DMS79 (cell line): ENCODE measurements around the gene CEBPZ.
"Not testable (repeated sequence)": the region's sequence is repeated elsewhere in the genome, so short reads cannot be mapped to it uniquely, and the experiment has no call there.

ENCODE experiments used
- DNase-seq: peaks from one replicate; lab custom pipeline; 2025; lab: John Stamatoyannopoulos, UW

The CEBPZ gene

DNA sequence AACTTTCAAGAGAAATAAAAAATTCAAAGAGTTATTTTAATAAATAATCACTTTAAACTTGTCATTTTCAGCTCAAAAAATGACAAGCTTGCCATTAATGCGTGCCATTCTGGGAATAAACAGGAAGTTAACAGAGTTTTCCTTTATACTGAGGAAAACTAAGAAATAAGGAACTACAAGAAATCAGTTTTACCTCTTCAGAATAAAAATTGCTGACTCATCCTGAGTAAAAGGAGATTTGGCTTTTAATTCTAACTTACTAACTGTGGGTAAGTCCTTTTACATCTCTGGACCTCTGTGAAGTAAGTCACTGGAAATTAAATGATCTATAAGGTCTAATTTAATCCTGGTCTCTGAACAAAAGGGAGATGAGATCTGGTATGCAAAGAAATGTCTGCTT is 16.1 kb downstream of the CEBPZ start:
- no peak for DNase-seq

DNA sequence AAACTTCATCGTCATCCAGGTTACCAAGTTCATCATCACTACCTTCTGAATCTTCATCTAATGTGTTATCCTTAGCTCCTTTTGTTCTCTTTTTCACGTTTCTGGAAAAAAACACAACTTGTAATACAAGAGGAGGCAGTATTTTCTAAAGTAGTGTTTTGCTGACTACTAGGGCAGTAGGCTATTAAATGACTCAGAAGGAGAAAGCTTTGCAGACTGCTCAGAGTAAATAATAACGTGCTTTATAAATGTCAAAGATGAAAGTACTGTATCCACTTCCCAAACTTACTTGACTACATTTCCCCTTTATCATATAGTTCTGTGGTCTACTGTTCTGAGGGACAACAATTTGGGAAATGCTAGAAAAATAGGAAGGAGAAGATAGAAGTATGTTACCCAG is 19.5 kb downstream of the CEBPZ start:
- DNase-seq: no peak

DNA sequence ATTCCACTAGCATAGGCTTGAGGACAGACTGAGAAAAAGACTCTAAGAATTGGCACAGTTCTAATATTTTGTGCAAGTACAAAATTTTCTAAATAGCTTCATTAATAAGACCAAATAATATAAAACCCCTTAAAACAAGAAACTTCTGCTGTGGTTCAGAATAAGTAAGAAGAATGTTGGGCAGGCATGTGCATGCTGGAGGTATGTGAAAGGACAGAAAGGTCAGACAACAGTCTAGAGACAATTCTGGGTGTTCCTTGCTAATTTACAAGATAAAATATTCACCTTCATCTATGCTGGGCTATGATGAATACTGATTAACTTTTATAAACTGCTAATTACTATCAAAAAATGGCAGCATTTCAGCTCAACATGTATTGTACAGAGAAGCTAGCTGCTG is 20.2 kb downstream of the CEBPZ start:
- DNase-seq: no peak

DNA sequence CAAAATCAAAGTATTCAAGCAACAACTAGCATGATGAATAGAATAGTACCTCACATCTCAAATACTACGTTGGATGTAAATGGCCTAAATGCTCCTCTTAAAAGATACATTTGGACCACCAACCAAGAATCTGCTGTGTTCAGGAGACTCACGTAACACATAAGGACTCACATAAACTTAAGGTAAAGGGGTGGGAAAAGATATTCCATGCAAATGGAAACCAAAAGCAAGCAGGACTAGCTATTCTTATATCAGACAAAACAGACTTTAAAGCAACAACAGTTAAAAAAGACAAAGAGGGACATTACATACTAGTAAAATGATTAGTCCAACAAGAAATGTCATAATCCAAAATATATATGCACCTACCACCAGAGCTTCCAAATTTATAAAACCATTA is 24.6 kb downstream of the CEBPZ start:
- not testable (repeated sequence) for DNase-seq

DNA sequence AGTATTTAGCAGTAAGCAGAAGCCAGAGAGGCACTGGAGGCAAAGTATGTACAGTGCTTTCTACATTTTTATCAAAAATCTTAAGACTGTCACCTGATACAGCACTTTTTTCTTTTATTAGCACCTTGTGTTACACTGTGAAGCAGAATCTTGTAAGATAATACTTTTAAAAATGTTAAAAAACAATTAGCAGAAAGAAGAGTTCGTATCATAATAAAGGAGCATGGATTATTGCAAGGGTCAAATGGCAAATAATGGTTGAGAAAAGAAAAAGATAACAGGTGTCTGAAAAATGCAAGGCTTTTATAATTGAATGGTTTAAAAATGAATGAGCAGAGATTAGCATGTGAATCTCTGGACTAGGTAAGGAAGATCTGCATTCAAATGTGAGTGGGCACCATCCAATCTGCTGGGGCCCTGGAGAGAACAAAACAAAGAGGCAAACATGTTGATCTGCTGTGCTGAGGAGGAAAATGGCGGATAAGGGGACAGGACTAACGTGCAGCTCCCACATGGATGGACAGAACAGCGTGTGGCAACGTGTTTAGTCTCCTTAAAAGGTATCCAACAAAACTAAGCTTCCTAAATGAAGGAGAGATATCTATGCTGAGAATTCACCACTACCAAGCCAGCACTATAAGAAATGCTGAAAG is 25.6 kb downstream of the CEBPZ start:
- DNase-seq: no peak

DNA sequence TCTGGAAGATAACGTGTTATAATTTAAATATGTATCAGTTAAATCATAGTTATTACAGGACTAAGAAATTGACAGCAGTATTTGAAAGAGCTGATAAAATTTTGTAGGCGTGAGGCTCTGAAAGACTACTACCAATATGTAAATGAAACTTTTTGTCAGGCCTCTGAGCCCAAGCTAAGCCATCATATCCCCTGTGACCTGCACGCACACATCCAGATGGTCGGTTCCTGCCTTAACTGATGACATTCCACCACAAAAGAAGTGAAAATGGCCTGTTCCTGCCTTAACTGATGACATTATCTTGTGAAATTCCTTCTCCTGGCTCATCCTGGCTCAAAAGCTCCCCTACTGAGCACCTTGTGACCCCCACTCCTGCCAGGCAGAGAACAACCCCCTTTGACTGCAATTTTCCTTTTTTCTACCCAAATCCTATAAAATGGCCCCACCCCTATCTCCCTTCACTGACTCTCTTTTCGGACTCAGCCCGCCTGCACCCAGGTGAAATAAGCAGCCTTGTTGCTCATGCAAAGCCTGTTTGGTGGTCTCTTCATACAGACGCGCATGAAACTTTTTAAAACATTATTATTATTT is 26.2 kb downstream of the CEBPZ start:
- not testable (repeated sequence) for DNase-seq

DNA sequence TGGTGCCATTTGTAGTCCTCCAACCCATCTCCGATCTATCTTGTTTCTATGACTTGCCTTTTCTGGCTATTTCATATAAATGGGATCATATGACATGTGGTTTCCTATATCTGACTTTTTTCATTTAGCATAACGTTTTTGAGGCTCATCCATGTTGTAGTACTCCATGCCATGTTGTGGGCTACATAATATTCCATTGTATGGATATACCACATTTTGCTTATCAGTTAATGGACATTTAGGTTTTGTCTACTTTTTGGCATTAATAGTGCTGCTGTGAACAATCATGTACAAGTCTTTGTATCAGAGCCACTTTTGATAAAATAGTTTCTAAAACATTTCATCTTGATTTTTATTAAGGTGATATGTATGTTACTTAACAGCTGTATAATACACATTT is 27.7 kb downstream of the CEBPZ start:
- DNase-seq: no peak

DNA sequence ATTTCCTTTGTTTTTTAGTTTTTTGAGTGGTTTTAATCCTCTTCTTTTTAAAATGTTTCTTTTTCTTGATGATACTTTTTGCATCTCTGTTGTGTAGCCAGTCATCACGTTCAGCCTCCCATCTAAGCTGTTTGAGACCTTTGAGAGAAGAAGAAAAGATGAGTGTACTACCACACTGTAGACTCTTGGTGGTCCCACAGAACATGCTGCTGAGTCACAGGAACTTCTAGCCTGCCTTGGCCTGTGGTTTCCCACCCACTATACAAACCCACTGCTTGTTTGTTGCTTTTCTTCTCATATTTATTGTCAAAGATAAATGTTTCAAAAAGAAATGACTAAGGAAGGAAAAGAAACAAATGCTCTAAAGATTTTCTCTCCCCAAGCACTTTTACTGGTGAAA is 29.6 kb downstream of the CEBPZ start:
- DNase-seq: no peak

DNA sequence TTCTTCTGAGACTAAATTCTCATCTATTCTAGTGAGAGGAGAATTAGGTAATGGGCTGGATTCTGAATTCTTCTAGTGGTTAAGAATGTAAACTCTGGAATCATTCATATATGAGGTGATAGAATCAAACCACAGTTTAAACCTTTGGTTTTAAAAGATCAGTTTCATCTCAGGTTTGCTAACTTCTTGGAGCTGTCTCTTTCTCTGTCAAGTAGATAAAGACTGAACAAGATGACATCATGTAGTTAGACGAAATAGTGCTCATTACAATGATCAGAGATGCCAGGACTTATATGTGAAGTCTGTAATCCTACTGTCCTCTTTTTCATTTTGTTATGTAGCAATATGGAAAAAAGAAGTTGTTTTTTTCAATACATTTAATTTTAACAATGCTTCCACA is 30.2 kb downstream of the CEBPZ start:
- no peak for DNase-seq

DNA sequence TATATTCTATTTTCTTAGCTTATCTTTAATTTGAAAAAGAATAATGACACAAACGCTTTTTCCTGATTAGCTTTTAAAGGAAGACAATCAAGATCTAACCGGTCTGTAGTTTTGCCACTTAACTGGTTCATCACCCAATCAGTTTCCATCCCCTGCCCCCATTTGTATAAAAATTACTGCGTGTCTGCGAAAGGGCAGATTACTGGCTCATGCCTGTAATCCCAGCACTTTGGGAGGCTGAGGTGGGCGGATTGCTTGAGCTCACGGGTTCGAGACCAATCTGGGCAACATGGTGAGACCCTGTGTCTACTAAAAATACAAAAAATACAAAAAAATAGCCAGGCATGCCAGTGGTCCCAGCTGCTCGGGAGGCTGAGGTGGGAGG is 32.7 kb downstream of the CEBPZ start:
- DNase-seq: no peak

DNA sequence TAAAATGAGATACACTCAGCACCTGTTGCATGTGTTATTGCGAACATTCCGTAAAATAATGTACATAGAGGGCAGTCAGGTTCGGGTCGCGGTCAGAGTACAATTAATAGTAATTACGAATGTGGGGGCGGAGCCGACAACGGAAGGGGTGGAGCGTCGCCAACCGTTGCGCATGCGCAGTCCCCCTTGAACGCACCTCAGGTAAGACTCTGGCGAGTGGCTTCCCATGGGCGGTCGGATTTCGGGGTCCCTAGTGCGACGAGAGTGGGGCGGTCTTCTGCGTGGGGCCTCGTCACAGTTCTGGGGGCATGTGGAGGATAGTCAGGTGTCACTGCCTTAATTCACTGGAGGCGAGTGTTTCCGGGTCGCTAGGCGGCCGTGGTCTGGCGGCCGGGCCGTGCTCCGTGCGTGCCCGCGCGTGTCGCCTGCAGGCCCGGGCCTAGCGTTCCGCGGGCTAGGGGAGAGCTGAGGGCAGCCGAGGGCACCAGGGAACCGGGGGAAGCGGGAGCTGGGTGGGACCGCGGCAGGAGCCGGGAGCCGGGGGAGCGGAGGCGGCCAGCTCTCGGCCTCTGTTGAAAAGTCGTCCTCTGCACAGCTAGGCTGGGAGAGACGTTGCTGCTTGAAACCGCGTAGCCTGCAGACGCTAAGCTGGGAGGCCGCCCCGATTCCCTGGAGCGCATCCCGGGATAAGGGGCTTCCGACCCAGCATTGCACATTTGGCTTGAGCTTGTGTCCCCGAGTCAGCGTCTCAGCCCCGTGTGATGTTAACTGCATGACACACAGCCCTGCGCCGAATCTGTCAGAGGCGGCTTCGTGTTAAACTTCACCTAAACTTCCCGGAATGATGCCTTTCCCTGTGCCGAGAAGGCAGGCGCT is 34.8 kb downstream of the CEBPZ start, which contains the start of gene CEBPZOS:
TSS of gene CEBPZOS (plus strand) at position 177 of the 876 bp plus-strand sequence. CDS start 3,209 bp downstream, outside the sequence.
- peak; percentile 50 for DNase-seq

DNA sequence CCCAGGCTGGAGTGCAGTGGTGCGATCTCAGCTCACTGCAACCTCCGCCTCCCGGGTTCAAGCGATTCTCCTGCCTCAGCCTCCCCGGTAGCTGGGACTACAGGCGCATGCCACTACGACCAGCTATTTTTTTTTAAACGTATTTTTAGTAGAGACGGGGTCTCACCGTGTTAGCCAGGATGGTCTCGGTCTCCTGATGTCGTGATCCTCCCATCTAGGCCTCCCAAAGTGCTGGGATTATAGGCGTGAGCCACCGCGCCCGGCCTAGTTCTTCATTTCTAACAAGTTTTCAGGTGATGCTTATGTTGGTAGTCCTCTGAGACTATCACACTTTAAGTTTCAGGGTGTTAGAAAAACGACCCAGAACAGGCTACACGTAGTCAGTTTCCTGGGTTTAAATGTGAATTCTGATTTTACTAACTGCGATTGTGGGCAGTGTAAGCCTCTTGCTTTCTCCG is 35.5 kb downstream of the CEBPZ start:
- DNase-seq: not testable (repeated sequence)

DNA sequence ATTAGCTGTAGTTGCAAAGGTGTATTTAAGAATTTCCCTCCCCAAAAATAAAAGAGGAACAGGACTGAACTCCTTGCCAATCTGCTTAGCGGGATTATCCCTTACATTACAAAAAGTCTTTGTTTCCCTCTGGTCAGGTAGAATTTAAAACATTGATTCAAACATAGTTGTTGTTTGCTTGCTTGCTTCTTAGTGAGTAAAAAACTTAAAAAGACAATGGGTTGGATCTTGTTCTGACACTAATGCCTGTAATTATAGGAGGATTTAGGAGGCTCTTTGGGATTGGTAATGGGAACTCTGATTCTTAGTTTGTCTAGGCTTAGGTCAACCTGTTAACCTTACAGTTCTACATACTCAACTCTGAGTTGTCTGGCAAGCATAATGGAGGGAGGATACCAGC is 38.8 kb downstream of the CEBPZ start:
- no peak for DNase-seq

DNA sequence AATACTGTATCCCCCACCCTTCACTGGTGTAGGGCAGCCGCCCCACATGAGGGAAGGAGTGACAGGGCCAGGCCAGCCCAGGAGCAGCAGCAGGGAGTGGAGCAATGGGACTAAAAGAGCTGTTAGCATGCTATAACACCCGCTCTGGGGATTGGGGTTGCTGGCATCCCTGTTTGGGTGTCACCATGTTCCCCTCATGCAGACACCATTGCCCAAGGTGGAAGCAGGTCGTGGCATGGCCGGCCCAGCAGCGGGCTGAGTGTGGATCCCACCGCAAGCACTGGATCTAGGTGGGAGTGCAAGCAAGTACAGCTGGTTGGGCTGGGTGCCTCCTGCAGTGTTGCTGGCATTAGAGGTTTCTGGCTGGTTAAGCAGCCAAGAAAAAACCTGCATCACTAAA is 39.6 kb downstream of the CEBPZ start:
- DNase-seq: no peak

DNA sequence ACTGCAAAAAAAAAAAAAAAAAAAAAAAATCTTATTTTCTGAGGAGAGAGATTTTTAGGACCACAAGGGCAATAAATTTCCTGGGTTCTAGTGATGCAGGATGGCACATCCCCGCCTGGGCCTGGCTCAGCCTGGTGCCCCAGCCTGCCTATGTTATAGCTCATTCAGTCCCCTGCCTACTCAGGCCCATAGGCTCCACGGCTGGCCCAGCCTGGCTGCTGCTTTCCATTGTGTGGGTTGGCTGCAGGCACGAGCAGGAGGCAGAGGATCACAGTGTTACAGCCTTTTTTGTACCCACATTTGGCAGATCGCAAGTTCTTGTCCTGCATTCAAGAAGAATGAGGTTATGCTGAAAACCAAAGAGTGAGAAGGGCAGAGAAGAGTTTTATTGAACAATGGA is 40.1 kb downstream of the CEBPZ start:
- DNase-seq: no peak

DNA sequence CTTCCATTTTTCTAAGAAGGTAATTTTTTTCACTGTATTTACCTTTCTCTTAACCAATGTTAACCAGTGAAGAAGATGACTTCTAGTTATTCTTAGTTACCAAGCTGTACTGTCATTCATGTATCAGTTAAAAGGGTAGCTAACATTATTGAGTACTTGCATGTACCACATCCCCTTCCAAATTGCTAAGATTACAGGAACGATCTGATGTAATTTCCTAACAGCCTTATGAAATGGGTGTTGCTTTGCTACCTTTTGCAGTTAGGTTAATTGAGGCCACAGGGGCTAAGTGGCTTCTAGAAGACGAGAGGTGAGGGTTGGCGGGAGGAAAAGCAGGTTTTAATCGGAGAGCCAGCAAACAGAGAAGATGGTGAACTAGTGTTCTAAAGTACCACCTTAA is 41.1 kb downstream of the CEBPZ start:
- no peak for DNase-seq

DNA sequence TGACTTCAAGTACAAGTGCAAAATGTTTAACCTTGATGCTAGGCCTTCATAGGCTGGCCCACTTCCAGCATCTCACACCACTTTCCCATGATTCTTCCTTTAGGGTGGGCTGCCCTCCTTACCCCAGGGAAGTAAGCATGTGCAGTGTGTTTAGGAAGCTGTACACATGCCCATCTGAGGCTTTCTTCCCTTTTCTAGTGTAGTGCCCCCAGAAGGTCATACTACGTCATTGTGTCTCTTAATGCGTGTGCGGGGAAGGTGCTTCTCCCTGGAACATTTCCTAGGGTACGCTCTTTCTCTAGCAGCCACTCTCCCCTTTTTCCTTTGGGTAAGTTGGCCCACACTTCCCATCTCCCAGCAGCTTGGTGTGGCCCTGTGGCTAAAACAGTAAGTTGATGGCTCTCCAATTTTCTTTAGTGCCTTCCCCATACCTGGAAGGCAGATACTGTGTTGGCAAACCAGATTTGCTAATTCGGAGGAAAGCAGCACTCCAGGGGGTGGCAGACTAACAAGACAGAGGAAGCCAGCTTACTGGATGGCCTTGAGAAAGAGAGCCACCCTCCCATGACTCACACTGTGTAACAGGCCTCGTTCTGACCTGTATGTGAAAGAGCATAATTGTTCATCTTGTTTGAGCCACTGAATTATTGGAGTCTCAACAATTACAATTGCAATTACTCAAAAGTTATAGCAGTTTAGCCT is 41.8 kb downstream of the CEBPZ start:
- DNase-seq: no peak

DNA sequence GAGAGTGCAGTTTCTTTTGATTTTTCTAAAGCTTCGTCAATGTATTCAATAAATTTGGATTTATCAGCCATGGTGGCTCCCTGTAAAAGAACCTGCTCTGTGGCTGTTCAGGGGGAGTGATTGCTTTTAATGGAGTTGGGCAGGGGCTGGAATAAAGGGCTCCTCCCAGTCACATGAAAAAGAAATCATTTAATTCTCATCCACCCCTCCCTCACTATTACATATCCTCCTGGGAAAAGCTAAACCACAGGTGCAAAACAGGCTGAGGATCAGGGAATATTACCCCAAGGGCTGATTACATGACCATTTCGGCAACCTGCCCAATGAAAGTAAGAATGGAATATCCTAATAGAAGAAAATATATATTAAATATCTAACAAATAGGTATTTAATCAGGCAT is 42.8 kb downstream of the CEBPZ start, which contains the start of gene SULT6B1:
TSS of gene SULT6B1 (minus strand) at position 101 of the 400 bp plus-strand sequence. CDS start at position 71, 30 bp downstream.
- DNase-seq: no peak

DNA sequence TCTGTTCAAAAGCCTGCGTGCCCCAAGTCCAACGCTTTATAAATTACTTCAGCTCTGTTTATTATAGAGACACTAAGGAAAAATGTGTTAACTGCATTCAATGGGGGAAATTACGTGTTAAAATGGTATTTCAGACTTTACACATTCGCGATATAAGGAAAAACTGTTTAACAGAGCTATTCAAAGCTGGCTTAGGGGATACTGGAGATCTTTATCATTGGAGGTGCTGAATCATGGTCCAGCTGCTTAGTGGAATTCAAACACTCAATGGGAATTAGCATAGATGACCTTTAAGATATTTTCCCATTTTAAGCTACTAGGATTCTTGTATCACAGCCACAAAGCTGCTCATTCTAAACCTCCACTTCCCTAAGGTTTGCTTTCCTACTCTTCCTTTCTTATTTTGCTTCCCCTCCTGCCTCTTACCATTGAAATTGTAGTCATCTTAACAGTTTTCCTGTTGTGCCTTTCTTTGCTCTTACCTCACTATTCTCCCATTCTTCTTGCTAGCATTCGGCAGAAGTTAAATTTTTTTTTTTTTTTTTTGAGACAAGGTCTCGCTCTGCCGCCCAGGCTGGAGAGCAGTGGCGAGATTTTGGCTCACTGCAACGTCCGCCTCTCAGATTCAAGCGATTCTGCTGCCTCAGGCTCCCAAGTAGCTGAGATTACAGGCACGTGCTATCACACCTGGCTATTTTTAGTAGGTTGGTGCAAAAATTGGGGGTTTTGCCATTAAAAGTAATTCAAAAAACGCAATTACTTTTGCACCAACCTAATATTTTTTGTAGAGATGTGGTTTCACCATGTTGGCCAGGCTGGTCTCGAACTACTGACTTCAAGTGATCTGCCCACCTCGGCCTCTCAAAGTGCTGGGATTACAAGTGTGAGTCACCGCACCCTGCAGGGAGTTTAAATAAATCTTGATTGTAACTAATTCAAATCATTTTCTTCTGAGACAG is 49.4 kb downstream of the CEBPZ start:
- DNase-seq: no peak

DNA sequence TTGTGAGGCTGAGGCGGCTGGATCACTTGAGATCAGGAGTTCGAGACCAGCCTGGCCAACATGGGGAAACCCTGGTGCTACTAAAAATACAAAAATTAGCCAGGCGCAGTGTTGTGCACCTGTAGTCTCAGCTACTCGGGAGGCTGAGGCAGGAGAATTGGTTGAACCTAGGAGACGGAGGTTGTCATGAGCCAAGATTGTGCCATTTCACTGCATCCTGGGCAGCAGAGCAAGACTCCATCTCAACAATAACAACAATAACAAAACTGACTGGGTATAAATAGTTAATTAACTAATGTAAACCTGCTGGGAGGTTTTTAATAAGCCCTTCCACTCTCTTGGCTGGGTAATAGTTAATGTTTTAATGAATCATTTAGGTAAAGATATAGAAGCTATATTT is 50.8 kb downstream of the CEBPZ start:
- DNase-seq: no peak

DNA sequence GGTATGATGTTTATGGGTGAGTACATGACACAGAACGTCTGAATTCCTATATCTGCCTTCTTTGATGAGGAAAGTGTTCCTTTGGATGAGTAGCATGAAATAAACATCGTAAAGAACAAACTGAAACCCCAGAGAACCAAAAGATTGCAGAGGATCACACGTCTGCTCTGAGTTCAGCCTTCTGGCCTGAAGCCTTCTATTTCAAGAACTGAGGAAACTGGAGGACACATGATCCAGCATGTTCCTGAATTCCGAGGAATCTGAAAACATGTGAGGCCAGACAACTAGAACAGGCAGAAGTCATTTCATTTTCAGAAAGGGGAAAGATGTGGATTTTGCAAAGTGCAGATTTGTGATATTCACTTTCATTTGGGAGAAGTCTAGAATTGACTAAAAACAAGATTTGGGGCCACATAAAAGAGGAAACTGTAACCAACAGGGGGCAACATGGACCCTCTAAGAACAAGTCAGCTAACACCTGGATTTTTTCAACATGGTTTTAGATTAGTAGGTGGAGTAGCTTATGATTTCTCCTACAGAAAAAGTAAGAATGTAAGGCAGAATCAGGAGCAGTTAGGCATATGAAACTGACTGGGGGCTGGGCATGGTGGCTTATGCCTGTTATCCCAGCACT is 51.3 kb downstream of the CEBPZ start:
- no peak for DNase-seq
